Hepatocyte (in vitro differentiated cells): ENCODE results near the gene CYS1. TPM values are rescaled to one million over a fixed set of nuclear protein-coding genes. Genes with fewer than 3 reads are reported as not detected.

Source experiments
- DNase-seq: peaks from one replicate; pipeline ENCODE4 v3.0.0-alpha.2; 2016; ENCODE audit warnings: low spot score
- H2AFZ ChIP-seq: fragments of 200-600 bp; sonication (generic); 2 replicates; pipeline ENCODE4 v1.6.0; 2016; ENCODE audit warnings: antibody characterized with exemption, mild to moderate bottlenecking
- H3K27ac ChIP-seq: fragments of 200-600 bp; sonication (generic); 2 replicates; pipeline ENCODE4 v1.5.1; 2016; ENCODE audit warnings: mild to moderate bottlenecking
- H3K27me3 ChIP-seq: fragments of 200-600 bp; sonication (generic); 2 replicates; pipeline ENCODE4 v1.6.1; 2016
- H3K36me3 ChIP-seq: fragments of 200-600 bp; sonication (generic); replicated peaks from 2 replicates; pipeline ENCODE4 v1.5.1; 2016; ENCODE audit warnings: low read depth; ENCODE audit not compliant: insufficient read depth
- H3K4me1 ChIP-seq: fragments of 200-600 bp; sonication (generic); 2 replicates; pipeline ENCODE4 v1.5.1; 2016; ENCODE audit warnings: mild to moderate bottlenecking, moderate library complexity; ENCODE audit not compliant: insufficient read depth
- H3K4me2 ChIP-seq: fragments of 200-600 bp; sonication (generic); 2 replicates; pipeline ENCODE4 v1.6.0; 2016
- H3K4me3 ChIP-seq: fragments of 200-600 bp; sonication (generic); 2 replicates; pipeline ENCODE4 v1.5.1; 2016; ENCODE audit warnings: mild to moderate bottlenecking
- H3K79me2 ChIP-seq: fragments of 200-600 bp; sonication (generic); 2 replicates; pipeline ENCODE4 v1.6.0; 2017; ENCODE audit warnings: mild to moderate bottlenecking
- H3K9me2 ChIP-seq: fragments of 200-600 bp; sonication (generic); replicated peaks from 2 replicates; pipeline ENCODE4 v1.6.0; 2017; ENCODE audit warnings: mild to moderate bottlenecking; ENCODE audit not compliant: insufficient read depth
- H3K9me3 ChIP-seq: fragments of 200-600 bp; sonication (generic); 2 replicates; pipeline ENCODE4 v1.5.1; 2016; ENCODE audit warnings: low read depth, mild to moderate bottlenecking
- H4K20me1 ChIP-seq: fragments of 200-600 bp; sonication (generic); 2 replicates; pipeline ENCODE4 v1.6.0; 2016; ENCODE audit warnings: mild to moderate bottlenecking; ENCODE audit not compliant: insufficient read depth, poor library complexity, severe bottlenecking
- CTCF ChIP-seq: fragments of 200-600 bp; sonication (generic); IDR thresholded peaks from 2 replicates; pipeline ENCODE4 v1.5.1; 2016; ENCODE audit warnings: antibody characterized with exemption, mild to moderate bottlenecking; ENCODE audit not compliant: poor library complexity
- EZH2 ChIP-seq: fragments of 200-600 bp; sonication (generic); IDR thresholded peaks from 2 replicates; pipeline ENCODE4 v1.6.1; 2016; ENCODE audit warnings: antibody characterized with exemption, mild to moderate bottlenecking, borderline replicate concordance
- EZH2phosphoT487 ChIP-seq: fragments of 200-600 bp; sonication (generic); IDR thresholded peaks from one replicate; pipeline ENCODE4 v1.6.1; 2018; ENCODE audit warnings: antibody characterized with exemption, mild to moderate bottlenecking, low read depth, moderate library complexity; ENCODE audit not compliant: unreplicated experiment, severe bottlenecking
- WGBS: methylation state at CpG from one replicate; pipeline ENCODE4 v1.1.6; 2016; ENCODE audit warnings: low lambda C conversion rate; ENCODE audit errors: missing lambda C conversion rate; 5-methylcytosine and 5-hydroxymethylcytosine counted together
- polyA plus RNA-seq: library from polyadenylated mRNA; unstranded; fragments of >200 nt; fragmentation: Nextera tagmentation; extraction: Ambion mirVana; gene quantifications from 2 replicates; pipeline ENCODE4 v1.2.1, GENCODE V29; 2016
- total RNA-seq: library from RNA; depleted of rRNA; stranded (reverse); fragments of >200 nt; gene quantifications from 2 replicates; pipeline ENCODE4 v1.2.3, GENCODE V29; 2014

CYS1 gene
- total and polyA plus RNA-seq, 2 experiments from 2014 or later = 2.7 to 2.9 TPM

DNA sequence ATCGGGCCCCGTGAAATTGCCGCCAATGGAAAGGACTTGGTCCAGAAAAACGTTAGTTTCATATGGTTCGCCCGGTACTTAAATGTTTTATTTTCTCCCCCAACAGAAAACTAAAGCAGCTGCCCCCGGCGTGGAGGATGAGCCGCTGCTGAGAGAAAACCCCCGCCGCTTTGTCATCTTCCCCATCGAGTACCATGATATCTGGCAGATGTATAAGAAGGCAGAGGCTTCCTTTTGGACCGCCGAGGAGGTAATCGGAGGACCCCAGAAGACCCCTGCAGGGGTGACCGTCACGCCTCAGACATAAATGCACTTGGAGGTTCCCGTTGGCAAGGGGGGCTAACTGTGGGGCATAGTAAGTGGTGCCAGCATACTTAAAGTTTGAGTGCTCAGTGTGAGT lies 43.1 kb upstream of the CYS1 start:
- peak overlapping the region; percentile 100 for H3K4me2 ChIP-seq
- WGBS = 4% methylated on average over 13 of the region's 18 CpGs
- no peaks in the 10 kb centered on the region for H3K9me2 ChIP-seq
- no peak for DNase-seq
- H4K20me1 ChIP-seq = no peaks in the 10 kb centered on the region
- no peaks in the 10 kb centered on the region for H3K36me3 ChIP-seq
- peak overlapping the region; percentile 66 for H3K4me3 ChIP-seq
- H3K27ac ChIP-seq = no peak overlapping the region
- H2AFZ ChIP-seq = no peak overlapping the region
- peaks cover 13% of the 10 kb centered on the region for H3K4me1 ChIP-seq
- no peaks in the 10 kb centered on the region for H3K9me3 ChIP-seq
- H3K79me2 ChIP-seq = peaks cover 23% of the 10 kb centered on the region
- TF ChIP-seq EZH2 (no peak), EZH2phosphoT487 (no peak), CTCF (no peak)
- H3K27me3 ChIP-seq = no peaks in the 10 kb centered on the region

GRCh38 chr2:10122500-10123280 lies 42.5 kb upstream of the CYS1 start, which contains the start of gene RRM2:
Gene RRM2, plus strand, starts transcription at chr2:10122739. Its CDS starts 60 bp downstream, at chr2:10122799.
- Histone ChIP-seq H3K9me3 (no peaks in the 10 kb centered on the region), H3K4me3 (peak within 1 kb of the TSS; percentile 66), H3K27ac (peak within 1 kb of the TSS; percentile 83), H3K27me3 (no peaks in the 10 kb centered on the region), H3K4me1 (peaks cover 13% of the 10 kb centered on the region), H3K36me3 (no peaks in the 10 kb centered on the region), H2AFZ (peak within 1 kb of the TSS; percentile 13), H4K20me1 (no peaks in the 10 kb centered on the region), H3K4me2 (peak within 1 kb of the TSS; percentile 100), H3K79me2 (peaks cover 23% of the 10 kb centered on the region), H3K9me2 (no peaks in the 10 kb centered on the region)
- TF ChIP-seq CTCF (no peak), EZH2 (peak; percentile 36)
- under 1% methylated on average over 57 of the region's 81 CpGs for WGBS
- peak; percentile 95 for DNase-seq

DNA sequence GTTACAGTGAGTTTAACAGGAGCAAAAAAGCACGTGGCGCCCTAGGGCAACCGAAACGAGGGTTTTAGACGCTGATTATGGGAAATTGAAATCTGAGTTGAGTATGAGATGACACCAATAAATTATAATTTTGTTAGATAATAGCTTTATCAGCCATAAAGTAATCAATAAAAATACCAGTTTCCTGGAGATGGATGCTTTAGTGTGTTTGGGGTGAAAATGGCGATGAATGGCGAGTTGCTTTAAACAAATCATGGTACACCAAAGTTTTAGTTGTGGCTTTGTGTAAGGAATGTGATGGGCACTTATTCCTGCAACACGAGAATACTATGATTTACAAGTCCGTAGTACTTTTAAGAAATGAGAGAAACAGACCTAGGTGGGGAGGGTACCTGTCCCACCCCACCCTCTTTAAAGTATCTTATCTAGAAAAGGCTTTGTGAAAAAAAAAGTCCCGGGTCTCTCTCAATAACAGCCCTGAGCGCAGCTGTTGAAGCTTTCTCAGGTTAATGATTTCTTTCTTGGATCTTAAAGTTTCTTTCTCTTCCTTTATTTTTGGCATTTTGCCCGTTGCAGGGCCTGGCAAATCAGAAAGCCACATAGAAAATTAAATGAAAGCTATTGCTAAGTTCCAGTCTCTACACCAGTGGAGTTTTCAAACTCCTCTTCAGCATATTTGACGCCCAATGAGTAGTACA lies 40.8 kb upstream of the CYS1 start:
- no peaks in the 10 kb centered on the region for H3K9me3 ChIP-seq
- peak overlapping the region; percentile 41 for H3K4me3 ChIP-seq
- H3K4me2 ChIP-seq = peak overlapping the region; percentile 100
- WGBS = 11% methylated on average over 13 of the region's 13 CpGs
- H3K27me3 ChIP-seq = no peaks in the 10 kb centered on the region
- no peaks in the 10 kb centered on the region for H3K36me3 ChIP-seq
- no peak for TF ChIP-seq CTCF
- TF ChIP-seq EZH2 = no peak
- no peak for TF ChIP-seq EZH2phosphoT487
- peak; percentile 46 for DNase-seq
- H4K20me1 ChIP-seq = no peaks in the 10 kb centered on the region
- H2AFZ ChIP-seq = peak overlapping the region; percentile 89
- H3K79me2 ChIP-seq = peaks cover 21% of the 10 kb centered on the region
- H3K27ac ChIP-seq = peak overlapping the region; percentile 83
- H3K9me2 ChIP-seq = no peaks in the 10 kb centered on the region
- H3K4me1 ChIP-seq = peaks cover 8% of the 10 kb centered on the region
